Suprapubic skin (tissue), 4 donors: Measurements from ENCODE around the gene SPCS1.

ENCODE experiments used
- CTCF ChIP-seq, 2 donors: fragments of 200-600 bp in 1 of 2; fragments of 450-650 bp in 1 of 2; sonication (generic) in 1 of 2; IDR thresholded peaks; one replicate each; pipeline ENCODE4 v1.5.1; 2016 to 2019; ENCODE audit warnings: antibody characterized with exemption in 2 of 2, mild to moderate bottlenecking in 1 of 2, moderate library complexity in 1 of 2
- EP300 ChIP-seq: sonication (generic); formaldehyde crosslinking; IDR thresholded peaks from one replicate; pipeline ENCODE4 v1.6.1; 2017; ENCODE audit warnings: antibody characterized with exemption
- POLR2A ChIP-seq, 2 donors: fragments of 450-650 bp; IDR thresholded peaks; one replicate each; pipeline ENCODE4 v1.6.1; 2017; ENCODE audit warnings: antibody characterized with exemption in 2 of 2, mild to moderate bottlenecking in 2 of 2, moderate library complexity in 2 of 2
- POLR2AphosphoS5 ChIP-seq, 3 donors: sonication (generic); formaldehyde crosslinking; IDR thresholded peaks; one replicate each; pipeline ENCODE4 v1.6.1; 2017; ENCODE audit warnings: antibody characterized with exemption in 3 of 3

GRCh38 chr3:52721730-52722008 is 15.8 kb downstream of the SPCS1 start:
- TF ChIP-seq POLR2A (IDR thresholded peaks at IDR 0.05), result no peak
- TF ChIP-seq CTCF (IDR thresholded peaks at IDR 0.05), result no peak
- no peak for TF ChIP-seq EP300
- no peak for TF ChIP-seq POLR2AphosphoS5 (IDR thresholded peaks at IDR 0.05)
